HG03439 (cell line): ENCODE measurements around the gene AOPEP.

ENCODE experiments used
- ATAC-seq: cut with Tn5 transposase; IDR thresholded peaks from one replicate; pipeline ENCODE4 v1.9.1; 2021; ENCODE audit warnings: mild to moderate bottlenecking, moderate library complexity; ENCODE audit not compliant: unreplicated experiment

AOPEP gene

GRCh38 chr9:94983552-94983951 lies 257.1 kb downstream of the AOPEP start:
- ATAC-seq, result no peak

GRCh38 chr9:94984891-94985476 lies 258.5 kb downstream of the AOPEP start:
- no peak for ATAC-seq

- no peak for ATAC-seq
Observed at GRCh38 chr9:94985649-94986048, 259.1 kb downstream of the AOPEP start.

GRCh38 chr9:94987731-94988130 lies 261.2 kb downstream of the AOPEP start:
- ATAC-seq, result no peak

- no peak for ATAC-seq
Observed at GRCh38 chr9:94990897-94991561, 264.5 kb downstream of the AOPEP start.

GRCh38 chr9:94991961-94992907 lies 265.7 kb downstream of the AOPEP start:
- no peak for ATAC-seq

- no peak for ATAC-seq
Observed at GRCh38 chr9:94993160-94993820, 266.8 kb downstream of the AOPEP start.

GRCh38 chr9:94993821-94994165 lies 267.3 kb downstream of the AOPEP start:
- ATAC-seq, result no peak

GRCh38 chr9:94995048-94995693 lies 268.7 kb downstream of the AOPEP start:
- no peak for ATAC-seq

GRCh38 chr9:94996641-94997040 lies 270.1 kb downstream of the AOPEP start:
- no peak for ATAC-seq

- no peak for ATAC-seq
Observed at GRCh38 chr9:94997727-94998126, 271.2 kb downstream of the AOPEP start.

- no peak for ATAC-seq
Observed at GRCh38 chr9:94999832-95000231, 273.3 kb downstream of the AOPEP start.

- ATAC-seq, result no peak
Observed at GRCh38 chr9:95000821-95001220, 274.3 kb downstream of the AOPEP start.

GRCh38 chr9:95001720-95002119 lies 275.2 kb downstream of the AOPEP start:
- ATAC-seq, result no peak

- ATAC-seq, result peak; percentile 42
Observed at GRCh38 chr9:95003689-95004410, 277.4 kb downstream of the AOPEP start.

GRCh38 chr9:95004411-95005277 lies 278.1 kb downstream of the AOPEP start:
- peak; percentile 55 for ATAC-seq

GRCh38 chr9:95005278-95006143 lies 279.0 kb downstream of the AOPEP start:
- no peak for ATAC-seq

- ATAC-seq, result no peak
Observed at GRCh38 chr9:95007226-95007869, 280.8 kb downstream of the AOPEP start.
